NCI-H146 (cell line): ENCODE results near the gene LRP10.

Source experiments
- DNase-seq: peaks from one replicate; lab custom pipeline; 2025; lab: John Stamatoyannopoulos, UW

Gene LRP10

DNA sequence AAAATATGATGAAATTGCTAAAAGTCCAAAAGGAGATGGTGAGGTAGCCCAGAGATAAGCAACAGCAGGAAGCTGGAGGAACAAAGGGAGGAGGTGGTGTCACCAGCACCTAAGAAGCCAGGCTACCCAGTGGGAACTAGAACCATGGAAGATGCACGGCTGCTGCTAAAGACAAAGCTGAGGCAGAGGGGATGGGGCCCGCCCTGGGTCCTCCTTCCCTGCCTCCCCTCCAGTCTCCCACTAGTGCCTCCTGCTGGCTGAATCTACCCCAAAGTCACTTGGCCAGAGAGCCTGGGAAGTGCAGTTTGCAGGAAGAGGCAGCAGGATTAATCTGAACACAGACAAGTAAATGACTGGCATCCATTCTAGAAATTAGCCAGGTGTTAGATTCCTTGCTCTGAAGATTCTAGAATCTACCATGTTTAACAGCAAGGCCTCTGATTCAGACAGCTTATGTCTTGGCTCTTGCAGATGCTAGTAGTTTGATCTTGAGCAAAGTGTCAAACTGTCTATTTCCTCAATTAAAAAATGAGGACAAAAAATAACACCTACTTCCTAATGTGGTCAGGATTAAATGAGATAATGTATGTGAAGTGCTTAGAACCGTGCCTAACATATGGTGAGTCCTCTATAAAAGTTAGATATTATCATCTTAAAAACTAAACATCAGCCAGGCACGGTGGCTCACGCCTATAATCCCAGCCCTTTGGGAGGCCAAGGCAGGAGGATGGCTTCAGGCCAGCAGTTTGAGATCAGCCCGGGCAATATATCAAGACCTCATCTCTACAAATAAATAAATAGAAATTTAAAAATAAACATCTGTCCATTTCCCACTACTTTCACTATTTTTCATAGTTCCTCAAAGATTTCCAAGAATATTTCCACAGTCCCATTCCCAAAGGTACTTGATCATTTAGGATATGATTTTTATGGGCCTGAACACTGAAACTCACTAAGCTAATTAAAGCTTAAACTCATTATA is 5.8 kb upstream of the LRP10 start:
- peak; percentile 42 for DNase-seq

DNA sequence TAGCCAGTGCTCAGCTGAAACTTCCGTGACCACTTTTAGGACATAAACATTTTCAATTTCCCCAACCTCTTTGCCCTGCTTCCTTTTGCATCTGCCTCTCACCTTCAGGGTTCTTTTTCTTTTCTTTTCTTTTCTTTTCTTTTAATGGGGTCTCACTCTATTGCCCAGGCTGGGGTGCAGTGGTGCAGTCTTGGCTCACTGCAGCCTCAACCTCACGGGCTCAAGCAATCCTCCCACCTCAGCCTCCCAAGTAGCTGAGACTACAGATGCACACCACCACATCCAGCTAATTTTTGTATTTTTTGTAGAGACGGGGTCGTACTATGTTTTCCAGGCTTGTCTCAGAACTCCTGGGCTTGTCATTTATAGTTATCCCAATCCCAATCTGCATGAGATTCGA is 4.7 kb upstream of the LRP10 start:
- no peak for DNase-seq

DNA sequence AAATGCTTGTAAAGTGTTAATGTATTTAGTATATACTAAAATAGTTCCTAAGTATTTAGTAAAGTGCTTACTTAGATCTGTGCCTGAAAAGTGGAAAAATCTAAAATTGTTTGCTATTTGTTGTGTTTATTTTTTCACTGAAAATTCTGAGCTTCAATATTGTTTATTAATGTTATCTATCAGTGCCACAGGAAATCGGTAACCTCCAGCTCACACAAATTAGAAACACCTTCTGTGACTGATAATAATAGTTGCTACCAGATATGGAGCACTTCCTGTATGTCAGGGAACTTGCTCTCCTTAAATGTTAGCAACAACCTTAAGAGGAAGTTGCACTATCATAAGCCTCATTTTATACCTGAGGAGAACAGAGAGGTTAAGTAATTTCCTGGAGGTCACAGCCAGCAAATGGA is 723 bp upstream of the LRP10 start:
- no peak for DNase-seq

DNA sequence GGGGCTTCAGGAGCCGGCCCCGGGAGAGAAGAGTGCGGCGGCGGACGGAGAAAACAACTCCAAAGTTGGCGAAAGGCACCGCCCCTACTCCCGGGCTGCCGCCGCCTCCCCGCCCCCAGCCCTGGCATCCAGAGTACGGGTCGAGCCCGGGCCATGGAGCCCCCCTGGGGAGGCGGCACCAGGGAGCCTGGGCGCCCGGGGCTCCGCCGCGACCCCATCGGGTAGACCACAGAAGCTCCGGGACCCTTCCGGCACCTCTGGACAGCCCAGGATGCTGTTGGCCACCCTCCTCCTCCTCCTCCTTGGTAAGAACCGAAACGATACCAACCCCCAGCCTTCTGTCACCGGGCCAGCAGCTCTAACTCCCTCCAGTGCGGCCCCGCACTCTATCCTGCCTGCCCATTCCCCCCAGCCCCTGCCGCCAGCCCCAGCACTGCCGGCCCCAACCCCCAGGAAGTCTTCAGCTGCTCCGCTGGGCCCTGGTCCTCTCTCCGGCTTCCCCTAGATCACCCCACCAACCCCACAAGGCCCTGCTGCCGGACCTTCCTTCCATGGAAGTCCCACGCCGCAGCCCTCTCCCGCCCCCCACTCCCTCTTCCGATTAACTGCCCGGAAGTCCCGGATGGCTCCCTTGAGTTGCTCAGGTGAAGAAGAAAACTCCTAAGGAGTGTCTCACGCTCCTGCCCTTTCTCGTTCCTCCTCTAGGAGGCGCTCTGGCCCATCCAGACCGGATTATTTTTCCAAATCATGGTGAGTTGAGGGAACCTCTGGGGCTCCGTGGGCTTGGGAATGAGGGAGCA is 693 bp downstream of the LRP10 start:
- DNase-seq, result peak; percentile 84

DNA sequence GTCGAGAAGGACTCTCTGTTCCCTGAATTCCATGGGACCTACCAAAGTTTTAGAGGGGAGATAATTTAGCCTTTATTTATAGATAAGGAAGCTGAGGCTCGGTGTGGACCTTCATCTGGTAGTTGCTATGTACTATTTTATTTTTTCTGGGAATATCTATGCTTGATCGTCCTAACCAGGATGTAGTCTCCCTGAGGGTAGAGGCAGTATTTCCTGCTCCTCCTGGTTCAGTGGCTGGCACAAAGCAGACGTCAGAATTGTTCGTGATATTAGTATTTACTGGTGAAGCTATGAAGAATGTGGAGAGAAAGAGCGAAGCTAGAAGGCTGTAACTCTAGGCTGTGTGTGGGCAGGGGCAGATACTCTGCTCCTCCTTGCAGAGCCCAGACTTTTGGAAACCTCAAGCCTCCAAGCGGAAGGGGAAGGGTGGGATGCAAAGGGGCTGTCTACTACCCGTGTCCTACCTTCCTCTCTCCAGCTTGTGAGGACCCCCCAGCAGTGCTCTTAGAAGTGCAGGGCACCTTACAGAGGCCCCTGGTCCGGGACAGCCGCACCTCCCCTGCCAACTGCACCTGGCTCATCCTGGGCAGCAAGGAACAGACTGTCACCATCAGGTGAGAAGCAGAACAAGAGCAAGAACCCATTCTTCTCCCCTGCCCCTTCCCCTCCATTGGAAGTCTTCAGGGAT is 1.4 kb downstream of the LRP10 start:
- DNase-seq, result no peak

DNA sequence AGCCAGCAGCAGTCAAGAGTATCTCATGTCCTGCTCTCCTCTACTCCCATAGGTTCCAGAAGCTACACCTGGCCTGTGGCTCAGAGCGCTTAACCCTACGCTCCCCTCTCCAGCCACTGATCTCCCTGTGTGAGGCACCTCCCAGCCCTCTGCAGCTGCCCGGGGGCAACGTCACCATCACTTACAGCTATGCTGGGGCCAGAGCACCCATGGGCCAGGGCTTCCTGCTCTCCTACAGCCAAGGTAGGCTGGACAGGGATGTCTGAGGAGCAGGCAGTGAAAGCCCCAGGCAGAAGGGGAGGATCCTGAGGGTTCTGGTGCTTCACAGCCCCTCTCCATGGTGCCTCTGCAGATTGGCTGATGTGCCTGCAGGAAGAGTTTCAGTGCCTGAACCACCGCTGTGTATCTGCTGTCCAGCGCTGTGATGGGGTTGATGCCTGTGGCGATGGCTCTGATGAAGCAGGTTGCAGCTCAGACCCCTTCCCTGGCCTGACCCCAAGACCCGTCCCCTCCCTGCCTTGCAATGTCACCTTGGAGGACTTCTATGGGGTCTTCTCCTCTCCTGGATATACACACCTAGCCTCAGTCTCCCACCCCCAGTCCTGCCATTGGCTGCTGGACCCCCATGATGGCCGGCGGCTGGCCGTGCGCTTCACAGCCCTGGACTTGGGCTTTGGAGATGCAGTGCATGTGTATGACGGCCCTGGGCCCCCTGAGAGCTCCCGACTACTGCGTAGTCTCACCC is 3.6 kb downstream of the LRP10 start:
- no peak for DNase-seq

DNA sequence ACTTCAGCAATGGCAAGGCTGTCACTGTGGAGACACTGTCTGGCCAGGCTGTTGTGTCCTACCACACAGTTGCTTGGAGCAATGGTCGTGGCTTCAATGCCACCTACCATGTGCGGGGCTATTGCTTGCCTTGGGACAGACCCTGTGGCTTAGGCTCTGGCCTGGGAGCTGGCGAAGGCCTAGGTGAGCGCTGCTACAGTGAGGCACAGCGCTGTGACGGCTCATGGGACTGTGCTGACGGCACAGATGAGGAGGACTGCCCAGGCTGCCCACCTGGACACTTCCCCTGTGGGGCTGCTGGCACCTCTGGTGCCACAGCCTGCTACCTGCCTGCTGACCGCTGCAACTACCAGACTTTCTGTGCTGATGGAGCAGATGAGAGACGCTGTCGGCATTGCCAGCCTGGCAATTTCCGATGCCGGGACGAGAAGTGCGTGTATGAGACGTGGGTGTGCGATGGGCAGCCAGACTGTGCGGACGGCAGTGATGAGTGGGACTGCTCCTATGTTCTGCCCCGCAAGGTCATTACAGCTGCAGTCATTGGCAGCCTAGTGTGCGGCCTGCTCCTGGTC is 4.3 kb downstream of the LRP10 start:
- DNase-seq, result no peak

DNA sequence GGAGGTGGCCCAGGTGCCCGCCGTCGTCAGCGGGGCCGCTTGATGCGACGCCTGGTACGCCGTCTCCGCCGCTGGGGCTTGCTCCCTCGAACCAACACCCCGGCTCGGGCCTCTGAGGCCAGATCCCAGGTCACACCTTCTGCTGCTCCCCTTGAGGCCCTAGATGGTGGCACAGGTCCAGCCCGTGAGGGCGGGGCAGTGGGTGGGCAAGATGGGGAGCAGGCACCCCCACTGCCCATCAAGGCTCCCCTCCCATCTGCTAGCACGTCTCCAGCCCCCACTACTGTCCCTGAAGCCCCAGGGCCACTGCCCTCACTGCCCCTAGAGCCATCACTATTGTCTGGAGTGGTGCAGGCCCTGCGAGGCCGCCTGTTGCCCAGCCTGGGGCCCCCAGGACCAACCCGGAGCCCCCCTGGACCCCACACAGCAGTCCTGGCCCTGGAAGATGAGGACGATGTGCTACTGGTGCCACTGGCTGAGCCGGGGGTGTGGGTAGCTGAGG is 5.5 kb downstream of the LRP10 start:
- no peak for DNase-seq

DNA sequence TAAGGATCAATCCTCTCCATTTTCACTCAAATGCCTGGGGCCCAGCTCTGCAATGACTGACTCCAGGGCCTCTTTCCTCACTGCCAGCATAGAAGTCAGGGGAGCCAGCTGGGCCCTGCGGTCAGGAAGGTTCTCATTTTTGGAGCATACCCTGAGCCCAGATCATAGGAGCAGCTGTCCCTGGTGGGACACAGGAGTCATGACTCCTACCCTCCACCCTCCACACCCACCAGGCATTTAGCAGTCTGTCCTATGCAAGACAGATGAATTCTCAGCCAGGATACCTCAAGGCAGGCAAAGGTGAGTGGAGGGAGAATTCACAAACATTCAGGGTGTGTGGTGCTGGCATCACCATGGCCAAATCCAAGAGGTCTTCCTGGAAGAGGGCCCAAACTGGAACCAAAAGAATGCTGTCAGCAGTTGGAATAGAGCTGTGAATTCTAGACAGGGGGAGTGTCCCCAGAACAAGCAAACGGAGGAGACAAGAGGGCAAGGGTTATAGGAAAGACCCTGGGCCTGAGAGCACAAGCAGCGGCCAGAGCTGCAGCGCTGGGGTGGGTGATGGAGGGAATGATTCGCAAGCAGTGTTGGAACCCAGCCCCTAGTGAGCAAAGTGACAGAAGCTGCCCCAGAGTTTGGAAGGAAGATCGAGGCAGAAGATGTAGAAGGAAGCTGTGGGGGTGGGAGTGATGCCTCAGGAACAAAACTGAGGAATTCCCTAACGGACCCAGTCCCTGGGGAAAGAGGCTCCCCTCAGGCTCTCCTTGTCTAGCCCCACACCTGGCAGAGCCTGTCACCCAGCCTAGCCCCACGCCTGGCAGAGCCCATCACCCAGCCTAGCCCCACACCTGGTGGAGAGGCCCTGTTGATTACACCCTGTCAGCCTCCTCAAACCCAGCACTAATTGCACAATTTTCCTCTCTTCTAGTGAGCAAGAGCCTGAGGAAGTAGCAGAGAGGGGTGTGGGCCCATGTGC is 7.0 kb downstream of the LRP10 start:
- no peak for DNase-seq

DNA sequence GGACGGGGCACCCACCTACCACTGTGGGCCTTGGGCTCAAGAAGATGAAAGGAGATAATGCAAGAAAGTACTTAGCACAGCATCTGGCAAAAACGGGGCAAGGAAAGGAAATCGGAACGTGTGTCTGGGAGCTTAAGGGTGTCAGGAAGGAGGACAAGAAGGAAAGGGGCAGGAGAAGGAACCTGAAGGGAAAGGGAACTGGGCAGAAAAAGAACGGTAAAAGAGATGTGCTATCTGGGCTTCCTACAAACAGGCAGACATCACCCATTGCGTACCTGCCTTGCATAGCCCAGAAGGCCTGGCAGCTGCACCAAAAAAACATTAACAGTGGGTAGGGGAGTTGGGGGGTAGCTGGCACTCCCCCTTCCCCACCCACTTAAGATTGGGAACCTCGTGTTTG is 10.5 kb downstream of the LRP10 start:
- no peak for DNase-seq

DNA sequence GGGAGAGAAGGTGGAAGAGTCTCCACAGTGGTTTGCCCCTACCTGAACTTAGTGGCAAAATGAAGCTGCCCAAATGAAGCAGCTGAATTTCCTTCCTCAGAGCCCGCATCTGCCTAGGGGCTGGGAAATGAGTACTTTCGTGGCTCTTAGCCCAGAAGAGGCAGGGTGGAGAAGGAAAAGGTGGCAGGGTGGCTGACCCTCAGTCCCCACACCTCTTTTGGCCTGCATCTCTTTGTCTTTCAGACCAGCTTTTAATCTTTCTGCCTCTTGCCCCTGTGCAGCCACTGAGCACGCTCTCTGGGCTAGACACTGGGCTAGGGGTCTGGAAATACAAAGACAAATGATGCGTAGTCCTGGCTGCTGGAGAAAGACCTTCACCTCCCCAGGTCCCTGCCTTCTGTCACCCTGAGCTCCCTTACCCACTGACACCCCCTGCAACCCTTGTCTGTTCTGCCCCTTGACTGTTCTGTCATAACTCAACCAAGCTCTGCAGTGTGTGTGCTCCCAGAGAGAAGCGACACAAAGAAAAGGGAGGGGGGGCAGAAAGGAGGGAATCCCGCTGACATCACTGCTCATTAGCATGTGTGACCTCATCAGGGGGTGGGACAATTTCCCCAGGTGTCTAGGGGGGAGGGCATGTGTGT is 11.1 kb downstream of the LRP10 start:
- DNase-seq, result peak; percentile 84

DNA sequence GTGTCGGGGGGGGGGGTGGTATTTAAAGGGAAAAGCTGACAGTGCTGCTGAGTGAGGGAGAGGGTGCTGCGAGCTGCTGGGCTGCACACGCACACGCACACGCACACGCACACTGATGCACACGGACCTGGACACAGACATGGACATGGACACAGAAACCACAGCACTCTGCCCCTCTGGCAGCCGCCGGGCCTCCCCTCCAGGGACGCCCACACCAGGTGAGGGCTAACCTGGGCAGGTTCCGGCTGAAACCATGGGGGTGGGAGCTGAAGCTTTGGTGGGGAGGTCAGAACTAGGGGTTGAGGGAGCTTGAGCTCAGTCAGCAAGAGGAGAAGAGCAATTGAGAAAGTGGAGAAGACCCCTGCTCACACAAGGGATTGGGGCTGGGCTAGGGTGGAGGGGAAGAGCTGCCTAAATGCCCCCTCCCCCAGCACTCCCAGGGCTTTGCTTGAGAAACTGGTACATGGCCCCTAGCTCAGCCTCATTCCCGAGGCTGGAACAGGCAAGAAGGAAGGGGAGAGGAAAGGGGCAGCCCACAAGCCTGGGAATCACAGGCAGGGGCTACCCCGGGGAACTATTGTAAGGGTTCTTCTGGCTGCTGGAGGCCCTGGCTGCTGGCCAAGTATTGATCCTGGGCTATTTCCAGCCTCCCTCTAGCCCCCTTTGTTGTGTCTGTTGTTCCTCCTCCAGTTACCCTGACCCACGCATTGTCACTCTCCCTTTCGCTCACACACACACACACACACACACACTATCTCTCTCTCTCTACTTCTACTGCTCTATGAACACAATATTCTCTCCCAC is 11.8 kb downstream of the LRP10 start, which contains the start of gene REM2:
Gene REM2 (plus strand): TSS at position 50 of the 804 bp plus-strand sequence. CDS start 66 bp downstream, at position 116.
- DNase-seq, result peak; percentile 92

DNA sequence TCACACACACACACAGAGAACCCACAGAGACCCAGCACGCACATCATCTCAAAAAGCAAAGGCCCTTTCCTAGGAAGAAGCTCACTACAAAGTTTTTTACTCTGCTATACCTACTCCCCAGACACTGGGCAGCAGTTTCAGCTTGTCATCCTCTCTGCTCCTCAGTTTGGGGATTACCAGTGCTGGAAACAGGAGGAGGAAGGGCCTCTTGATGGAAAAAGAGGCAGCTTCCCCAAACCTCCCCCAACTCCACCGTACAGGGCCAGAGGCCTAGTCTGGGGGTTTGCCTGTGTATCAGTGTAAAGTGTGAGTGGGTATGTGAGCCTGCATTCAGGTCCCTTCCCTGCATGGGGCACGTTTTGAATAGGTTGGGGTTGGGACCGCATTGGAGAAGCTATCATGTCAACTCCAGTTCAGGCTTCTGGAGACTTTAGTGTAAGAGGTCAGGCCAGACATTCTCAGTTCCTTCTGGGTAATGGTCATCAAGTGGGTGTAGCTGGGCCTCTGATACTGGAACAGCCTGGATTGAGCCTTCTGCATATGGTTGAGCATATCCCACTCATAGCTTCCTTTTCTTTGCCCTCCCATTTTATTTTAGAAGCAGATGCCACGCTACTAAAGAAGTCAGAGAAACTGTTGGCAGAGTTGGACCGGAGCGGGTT is 12.7 kb downstream of the LRP10 start:
- DNase-seq, result no peak

DNA sequence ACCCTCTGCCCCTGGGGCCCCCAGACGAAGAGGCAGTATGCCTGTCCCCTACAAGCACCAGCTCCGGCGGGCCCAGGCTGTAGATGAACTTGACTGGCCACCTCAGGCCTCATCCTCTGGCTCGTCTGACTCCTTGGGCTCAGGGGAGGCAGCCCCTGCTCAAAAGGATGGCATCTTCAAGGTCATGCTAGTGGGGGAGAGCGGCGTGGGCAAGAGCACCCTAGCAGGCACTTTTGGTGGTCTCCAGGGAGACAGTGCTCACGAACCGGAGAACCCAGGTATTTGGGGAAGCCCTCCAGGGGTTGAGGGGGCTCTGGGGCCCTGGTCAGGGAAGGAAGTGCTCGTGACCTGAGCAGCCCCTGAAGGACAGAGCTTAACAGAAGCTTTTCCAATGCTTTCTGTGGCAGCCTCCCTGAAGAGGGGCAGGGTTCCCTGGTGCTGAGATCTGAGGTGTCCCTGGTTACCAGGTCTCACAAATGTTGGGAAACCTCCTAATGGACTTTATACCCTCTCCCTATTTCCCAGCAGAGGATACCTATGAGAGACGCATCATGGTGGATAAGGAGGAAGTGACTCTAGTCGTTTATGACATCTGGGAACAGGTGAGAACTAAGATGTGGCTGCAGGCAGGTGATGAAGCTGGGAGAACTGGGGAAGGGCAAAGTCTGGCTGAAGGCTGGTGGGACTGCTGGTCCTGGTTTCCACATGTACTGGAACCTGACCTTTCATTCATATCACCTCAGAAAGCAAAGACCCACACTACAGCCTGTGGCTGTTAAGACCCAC is 13.4 kb downstream of the LRP10 start:
- no peak for DNase-seq

DNA sequence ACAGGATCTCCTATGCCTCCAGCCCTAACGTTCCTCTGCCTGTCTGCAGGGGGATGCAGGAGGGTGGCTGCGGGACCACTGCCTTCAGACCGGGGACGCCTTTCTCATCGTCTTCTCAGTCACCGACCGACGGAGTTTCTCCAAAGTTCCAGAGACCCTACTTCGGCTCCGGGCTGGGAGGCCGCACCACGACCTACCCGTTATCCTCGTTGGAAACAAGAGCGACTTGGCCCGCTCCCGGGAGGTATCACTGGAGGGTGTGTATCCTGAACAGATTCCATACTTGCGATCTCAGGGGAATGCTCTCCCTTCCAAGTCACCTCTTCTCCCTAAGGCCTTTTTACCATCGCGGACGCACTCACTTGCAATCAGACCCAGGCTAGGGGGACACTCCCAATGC is 14.4 kb downstream of the LRP10 start:
- DNase-seq, result no peak

DNA sequence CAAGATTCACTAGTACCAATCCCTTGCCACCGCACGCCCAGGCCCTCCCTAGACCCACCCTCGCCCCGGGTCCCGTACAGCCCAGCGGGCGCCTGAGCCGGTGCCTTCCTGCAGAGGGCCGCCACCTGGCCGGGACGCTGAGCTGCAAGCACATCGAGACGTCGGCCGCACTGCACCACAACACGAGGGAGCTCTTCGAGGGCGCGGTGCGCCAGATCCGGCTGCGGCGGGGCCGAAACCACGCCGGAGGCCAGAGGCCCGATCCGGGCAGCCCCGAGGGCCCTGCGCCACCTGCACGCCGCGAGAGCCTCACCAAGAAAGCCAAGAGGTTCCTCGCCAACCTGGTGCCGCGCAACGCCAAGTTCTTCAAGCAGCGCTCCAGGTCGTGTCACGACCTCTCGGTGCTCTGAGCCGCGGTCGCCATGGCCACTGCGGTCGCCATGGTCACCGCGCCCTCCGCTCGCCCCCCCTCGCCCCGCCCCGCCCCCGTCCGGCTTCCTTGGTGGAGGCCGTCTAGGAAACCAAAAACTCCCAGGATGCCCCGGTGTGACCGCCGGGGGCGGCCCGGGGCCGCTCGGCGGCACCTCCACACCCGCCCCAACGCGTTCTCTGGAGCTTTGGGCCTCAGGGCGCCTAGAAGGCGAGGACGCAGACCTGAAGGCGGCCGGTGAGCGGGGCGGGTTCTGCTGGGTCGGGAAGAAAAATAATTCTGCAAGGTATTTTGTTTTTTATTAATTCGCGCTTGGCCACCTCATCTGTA is 15.1 kb downstream of the LRP10 start:
- peak; percentile 83 for DNase-seq
